ENCODE measurements around the gene FAM25C.
"Not testable (repeated sequence)": the region's sequence is repeated elsewhere in the genome, so short reads cannot be mapped to it uniquely, and the experiment has no call there.

The FAM25C gene

DNA sequence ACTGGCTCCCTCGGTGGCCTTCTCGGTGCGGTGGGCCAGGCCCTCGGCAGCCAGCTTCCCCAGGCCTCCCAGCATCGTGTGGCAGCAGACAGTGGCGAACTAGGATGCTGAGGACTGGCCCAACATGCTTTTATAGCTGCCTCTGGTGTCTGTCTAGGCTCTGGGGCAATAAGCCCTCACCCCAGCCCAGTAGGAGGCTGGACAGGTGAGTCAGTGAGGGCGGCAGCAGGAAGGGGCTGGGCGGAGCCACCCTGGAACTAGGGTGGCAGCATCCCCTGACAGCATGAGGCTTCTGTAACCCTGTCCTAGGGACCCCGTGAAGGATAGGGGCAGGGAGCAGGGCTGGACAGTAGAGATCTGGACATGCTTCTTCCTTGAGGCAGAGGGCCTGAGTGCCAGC is at the start of gene FAM25C:
Gene FAM25C (minus strand): TSS at position 101 of the 400 bp plus-strand sequence. CDS start 26 bp downstream, at position 75.
- not testable (repeated sequence) for H3K4me1 Mint-ChIP-seq (ENCODE audit: low read depth); H3K27me3 Mint-ChIP-seq; H3K27ac Mint-ChIP-seq; H3K4me3 Mint-ChIP-seq; H3K36me3 Mint-ChIP-seq (ENCODE audit: low read depth); DNase-seq; H3K9me3 Mint-ChIP-seq

DNA sequence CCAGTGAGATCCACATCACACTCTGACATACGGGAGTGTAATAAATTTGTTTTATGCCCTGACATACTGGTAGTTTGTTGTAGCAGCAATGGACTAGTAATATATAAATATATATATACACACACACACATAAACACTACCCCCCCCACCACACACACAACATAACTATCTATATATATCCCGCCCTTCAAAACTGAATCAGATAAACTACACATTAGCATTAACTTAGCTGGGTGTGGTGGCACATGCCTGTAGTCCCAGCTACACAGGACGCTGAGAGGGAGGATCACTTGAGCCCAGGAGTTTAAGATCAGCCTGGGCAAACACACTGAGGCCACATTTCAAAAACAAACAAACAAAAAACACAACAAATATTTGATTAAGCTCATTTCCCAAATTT is 45.0 kb upstream of the FAM25C start:
- not testable (repeated sequence) for H3K4me1 Mint-ChIP-seq (ENCODE audit: low read depth); H3K9me3 Mint-ChIP-seq; DNase-seq; H3K27me3 Mint-ChIP-seq; H3K4me3 Mint-ChIP-seq; H3K27ac Mint-ChIP-seq; H3K36me3 Mint-ChIP-seq (ENCODE audit: low read depth)

DNA sequence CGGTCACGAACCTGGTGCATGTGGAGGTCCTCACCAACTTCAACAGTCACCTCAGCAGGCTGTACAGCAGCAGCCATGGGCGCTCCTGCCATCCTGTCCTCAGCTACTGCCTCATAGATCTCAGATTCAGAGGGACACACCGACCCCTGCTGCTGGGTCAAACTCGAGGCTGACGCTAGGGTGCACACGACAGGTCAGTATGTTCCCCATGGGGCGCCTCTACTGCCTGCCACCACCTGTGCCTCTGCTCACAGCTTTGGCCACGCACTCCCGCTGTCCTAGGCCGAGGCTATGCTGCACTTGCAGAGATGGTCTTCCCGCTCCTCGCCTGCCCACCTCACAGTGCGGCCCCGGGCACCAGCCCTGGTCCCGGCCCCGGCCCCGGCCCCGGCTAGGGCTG is 31.8 kb upstream of the FAM25C start:
- H3K4me1 Mint-ChIP-seq (ENCODE audit: low read depth); DNase-seq; H3K27me3 Mint-ChIP-seq; H3K36me3 Mint-ChIP-seq (ENCODE audit: low read depth); H3K27ac Mint-ChIP-seq; H3K9me3 Mint-ChIP-seq; H3K4me3 Mint-ChIP-seq: not testable (repeated sequence)

DNA sequence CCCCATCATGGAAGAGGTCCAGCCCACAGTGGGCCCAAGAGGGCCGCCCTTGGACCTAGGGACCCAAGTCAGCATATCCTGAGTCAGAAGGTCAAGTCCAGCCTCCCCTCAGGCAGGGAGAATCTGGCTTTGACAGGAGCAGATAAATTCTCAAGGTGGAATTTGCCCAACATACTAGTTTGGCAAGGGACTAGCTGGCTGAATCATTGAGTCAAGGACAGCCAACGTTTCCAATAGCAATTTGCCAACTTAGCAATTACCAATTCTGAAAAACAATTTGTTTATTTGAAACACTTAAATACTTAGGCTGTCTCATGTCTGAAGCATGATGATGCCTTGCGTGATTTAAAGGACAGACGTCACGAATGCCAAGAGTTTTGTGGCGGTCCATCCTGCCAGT is 2.7 kb upstream of the FAM25C start:
- H3K27ac Mint-ChIP-seq; H3K4me1 Mint-ChIP-seq (ENCODE audit: low read depth); DNase-seq; H3K9me3 Mint-ChIP-seq; H3K27me3 Mint-ChIP-seq; H3K36me3 Mint-ChIP-seq (ENCODE audit: low read depth); H3K4me3 Mint-ChIP-seq: not testable (repeated sequence)

DNA sequence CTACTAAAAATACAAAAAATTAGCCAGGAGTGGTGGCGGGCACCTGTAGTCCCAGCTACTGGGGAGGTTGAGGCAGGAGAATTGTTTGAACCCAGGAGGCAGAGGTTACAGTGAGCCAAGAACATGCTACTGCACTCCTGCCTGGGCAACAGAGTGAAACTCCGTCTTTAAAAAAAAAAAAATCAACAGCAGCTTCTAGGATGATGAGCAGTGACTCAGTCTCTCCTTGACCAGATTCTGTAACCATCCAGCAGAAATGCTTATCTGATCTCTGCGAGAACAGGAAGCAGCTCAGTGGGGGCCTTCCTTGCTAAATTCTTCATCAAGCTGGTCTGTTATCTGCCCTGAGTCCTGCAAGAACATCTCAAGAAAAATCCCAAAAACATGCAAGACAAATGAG is 5.5 kb downstream of the FAM25C start:
- DNase-seq; H3K27ac Mint-ChIP-seq; H3K9me3 Mint-ChIP-seq; H3K36me3 Mint-ChIP-seq (ENCODE audit: low read depth); H3K4me1 Mint-ChIP-seq (ENCODE audit: low read depth); H3K27me3 Mint-ChIP-seq; H3K4me3 Mint-ChIP-seq: not testable (repeated sequence)

DNA sequence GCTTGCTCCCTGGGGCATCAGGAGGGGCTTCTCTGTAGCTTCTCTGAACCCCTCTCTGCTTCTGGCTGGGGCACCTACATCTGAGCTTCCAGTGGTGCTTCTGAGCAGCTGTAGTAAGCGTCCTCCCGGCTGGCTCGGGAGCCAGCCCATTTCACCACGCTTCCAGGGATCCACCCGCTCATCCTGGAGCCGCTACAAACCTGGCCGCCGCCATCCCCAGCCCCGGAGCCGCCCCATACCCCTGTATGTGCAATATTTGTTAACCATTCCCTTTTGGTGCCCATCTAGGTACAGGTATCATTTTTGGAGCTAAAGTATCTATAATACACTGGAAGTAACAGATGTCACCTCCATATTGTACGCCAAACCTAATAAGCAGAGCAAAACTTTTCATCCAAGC is 7.0 kb downstream of the FAM25C start:
- H3K36me3 Mint-ChIP-seq (ENCODE audit: low read depth); H3K4me1 Mint-ChIP-seq (ENCODE audit: low read depth); H3K27me3 Mint-ChIP-seq; H3K27ac Mint-ChIP-seq; H3K4me3 Mint-ChIP-seq; DNase-seq; H3K9me3 Mint-ChIP-seq: not testable (repeated sequence)

DNA sequence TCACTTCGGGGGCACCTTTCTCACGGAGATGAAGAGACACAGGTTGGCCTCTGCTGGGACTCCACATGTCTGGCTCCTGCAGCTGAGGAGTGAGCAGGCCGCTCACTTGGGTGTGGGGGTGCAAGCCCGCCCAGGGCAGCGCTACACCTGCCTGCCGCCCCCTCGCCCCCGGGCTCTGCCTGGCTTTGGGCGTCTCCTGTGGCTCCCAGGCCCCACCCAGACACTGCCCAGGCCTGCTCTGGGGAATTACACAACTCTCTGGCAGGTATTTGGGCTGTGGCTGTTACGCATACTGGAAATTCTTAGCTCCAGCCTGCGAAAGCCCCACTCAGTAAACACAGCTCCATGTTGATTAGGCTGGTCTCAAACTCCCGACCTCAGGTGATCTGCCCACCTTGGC is 7.9 kb downstream of the FAM25C start:
- not testable (repeated sequence) for H3K36me3 Mint-ChIP-seq (ENCODE audit: low read depth); H3K9me3 Mint-ChIP-seq; H3K27me3 Mint-ChIP-seq; H3K4me3 Mint-ChIP-seq; H3K4me1 Mint-ChIP-seq (ENCODE audit: low read depth); DNase-seq; H3K27ac Mint-ChIP-seq

DNA sequence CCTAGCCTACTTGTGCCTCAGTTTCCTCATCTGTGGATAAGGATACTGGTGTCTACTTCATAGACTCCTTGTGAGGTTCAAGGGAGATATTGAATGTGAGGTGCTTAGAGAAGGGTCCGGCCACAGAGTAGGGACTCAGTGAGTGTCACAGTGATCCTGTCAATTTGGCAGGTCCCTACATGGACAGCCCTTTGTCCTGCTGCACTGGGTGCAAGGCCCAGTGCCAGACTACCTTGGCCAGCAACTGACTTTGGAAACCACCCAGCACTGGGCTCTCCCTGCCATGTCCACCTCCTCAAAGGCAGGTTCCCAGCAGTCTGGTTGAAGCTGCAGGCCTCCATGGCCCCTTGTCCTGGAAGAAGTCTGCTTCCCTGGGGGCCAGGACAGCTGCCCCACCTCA is 9.5 kb downstream of the FAM25C start:
- not testable (repeated sequence) for DNase-seq; H3K27me3 Mint-ChIP-seq; H3K4me1 Mint-ChIP-seq (ENCODE audit: low read depth); H3K27ac Mint-ChIP-seq; H3K36me3 Mint-ChIP-seq (ENCODE audit: low read depth); H3K4me3 Mint-ChIP-seq; H3K9me3 Mint-ChIP-seq

DNA sequence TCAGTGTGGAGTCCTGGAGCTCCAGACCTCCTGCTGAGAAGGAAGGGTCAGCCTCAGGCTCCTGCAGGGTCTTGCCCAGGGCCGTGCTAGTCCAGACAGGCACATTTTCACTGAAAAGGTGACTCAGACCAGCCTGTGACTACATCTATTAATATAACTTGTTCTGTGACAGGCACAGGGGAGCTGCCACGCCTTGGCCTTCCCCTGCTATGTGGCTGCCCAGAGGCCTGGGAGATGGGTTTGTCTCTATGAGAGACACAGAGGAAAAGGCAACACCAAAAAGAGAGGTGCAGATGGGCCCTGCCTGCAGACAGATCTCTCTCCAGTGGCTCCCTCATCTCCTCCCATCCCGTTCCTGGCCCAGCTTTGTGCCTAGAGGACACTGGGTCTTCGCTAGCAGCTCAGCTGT is 10.0 kb downstream of the FAM25C start:
- not testable (repeated sequence) for H3K4me1 Mint-ChIP-seq (ENCODE audit: low read depth); H3K27ac Mint-ChIP-seq

DNA sequence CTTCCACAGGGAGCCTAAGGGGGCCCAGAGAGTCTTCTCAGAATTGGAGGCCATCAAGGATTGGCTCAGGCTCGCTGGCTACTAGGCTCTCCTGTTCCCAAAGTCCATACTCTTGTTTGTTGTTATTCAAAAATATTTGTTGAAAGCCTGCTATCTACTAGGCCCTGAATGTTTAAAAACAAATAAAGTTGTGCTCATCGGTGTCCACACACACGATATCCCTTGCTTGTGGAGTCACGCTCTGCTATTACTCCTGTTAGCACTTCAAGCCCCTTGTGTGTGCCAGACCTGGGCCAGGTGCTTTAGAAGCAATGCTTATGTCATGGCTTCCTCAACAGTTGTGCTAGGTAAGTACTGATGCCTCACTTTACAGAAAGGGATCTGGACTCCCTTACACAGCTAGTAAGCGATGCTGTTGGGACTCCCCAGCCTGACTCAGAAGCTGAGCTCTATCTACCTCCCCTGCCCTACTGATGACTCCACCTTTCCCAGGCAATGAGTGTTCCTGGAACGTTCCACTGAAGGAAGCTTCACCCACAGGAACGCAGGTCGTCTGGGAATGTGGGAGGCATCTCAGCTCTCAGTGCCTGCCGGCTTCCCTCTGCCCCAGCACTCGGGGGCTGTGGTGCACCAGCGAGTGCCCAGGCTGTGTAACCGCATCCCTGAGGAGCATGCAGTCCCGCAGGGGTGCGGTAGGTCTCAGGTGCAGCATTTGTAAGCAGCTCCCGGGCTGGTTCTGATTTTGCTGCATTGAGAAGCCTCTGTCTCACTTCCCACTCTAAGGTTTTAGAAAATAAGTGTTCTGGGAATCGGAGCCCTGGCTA is 10.7 kb downstream of the FAM25C start:
- not testable (repeated sequence) for H3K27ac Mint-ChIP-seq; H3K4me1 Mint-ChIP-seq (ENCODE audit: low read depth); H3K4me3 Mint-ChIP-seq; H3K27me3 Mint-ChIP-seq; H3K36me3 Mint-ChIP-seq (ENCODE audit: low read depth); H3K9me3 Mint-ChIP-seq; DNase-seq

More for the DNA sequence above, 10.0 kb downstream of the FAM25C start:
- H3K9me3 Mint-ChIP-seq; H3K4me3 Mint-ChIP-seq; H3K36me3 Mint-ChIP-seq (ENCODE audit: low read depth); DNase-seq; H3K27me3 Mint-ChIP-seq: not testable (repeated sequence)

DNA sequence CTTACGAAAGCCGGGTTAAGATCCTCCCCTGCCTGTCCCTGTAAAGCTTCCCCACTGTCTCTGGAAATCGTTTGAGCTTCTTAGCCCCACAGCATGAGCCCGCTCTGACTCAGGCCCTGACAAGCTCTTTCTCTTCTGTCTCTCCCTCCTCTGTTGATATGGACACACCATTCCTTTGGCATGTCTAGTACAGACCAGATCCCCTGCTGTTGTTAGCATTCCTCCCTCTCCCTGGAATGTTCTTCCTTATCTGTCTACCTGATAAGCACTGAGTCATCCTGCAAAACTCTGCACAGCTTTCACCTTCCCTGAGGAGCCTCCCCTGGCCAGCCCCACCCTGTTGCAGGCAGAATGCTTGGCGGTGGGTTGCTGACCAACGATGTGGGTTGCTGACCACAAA is 11.6 kb downstream of the FAM25C start:
- H3K4me3 Mint-ChIP-seq; H3K27me3 Mint-ChIP-seq; DNase-seq; H3K9me3 Mint-ChIP-seq; H3K36me3 Mint-ChIP-seq (ENCODE audit: low read depth); H3K27ac Mint-ChIP-seq; H3K4me1 Mint-ChIP-seq (ENCODE audit: low read depth): not testable (repeated sequence)

DNA sequence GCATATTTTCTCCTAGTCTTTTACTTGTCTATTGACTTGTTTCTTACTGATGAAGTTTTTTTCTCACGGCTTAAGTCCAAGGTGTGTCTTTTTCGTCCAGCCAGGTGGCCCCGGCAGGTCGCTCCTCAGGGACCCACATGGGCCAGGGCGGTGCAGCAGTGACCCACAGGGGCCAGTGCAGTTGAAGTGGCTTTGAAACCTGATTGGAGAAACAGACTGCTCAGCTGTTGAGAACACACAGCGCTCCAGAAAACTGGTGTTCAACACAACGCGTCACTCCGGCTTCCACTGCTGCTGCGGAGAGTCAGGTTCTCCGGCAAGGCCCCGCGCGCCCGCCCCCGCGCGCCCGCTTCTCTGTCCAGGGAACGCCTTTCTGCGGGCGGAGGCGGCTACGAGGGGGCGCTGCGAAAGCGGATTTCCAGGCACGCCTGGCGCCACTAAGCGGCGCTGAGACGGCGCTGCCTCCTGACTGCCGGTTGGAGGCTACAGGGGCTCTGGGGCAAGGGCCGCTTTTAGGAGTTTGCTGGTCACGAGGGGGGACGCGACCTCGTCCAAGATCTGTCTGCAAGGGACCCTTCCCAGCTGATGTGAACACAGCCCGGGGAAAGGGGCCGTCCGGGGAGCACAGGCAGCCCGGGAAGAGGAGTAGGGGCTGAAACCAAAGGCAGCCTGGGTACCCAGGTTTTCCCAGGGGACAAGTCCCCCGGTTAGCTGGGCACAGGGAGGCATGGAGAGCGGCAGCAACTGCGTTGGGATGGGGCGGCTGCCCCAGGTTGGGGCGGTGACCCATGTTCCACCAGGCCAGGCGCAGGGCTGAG is 13.0 kb downstream of the FAM25C start:
- H3K4me1 Mint-ChIP-seq (ENCODE audit: low read depth); H3K4me3 Mint-ChIP-seq; H3K36me3 Mint-ChIP-seq (ENCODE audit: low read depth); H3K27ac Mint-ChIP-seq; H3K9me3 Mint-ChIP-seq; H3K27me3 Mint-ChIP-seq; DNase-seq: not testable (repeated sequence)

DNA sequence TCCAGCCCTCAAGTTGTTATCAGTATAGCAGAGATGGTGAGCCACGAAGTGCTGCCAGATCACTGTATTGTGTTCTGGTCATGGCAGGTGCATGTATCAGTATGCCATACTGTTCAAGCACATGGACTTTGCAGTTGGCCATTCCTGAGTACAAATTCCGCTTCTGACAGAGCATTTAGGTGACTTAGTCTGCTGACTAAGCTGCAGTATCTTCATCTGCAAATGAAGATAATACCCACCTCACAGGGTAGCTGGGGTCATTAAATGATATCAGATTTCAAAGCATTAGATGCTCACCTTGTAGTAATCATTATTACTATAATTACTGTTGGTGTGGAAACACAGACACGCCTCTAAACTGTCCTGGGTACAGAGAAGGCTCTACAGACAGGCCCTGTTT is 24.2 kb downstream of the FAM25C start:
- not testable (repeated sequence) for H3K27ac Mint-ChIP-seq; DNase-seq; H3K4me1 Mint-ChIP-seq (ENCODE audit: low read depth); H3K36me3 Mint-ChIP-seq (ENCODE audit: low read depth); H3K4me3 Mint-ChIP-seq; H3K27me3 Mint-ChIP-seq; H3K9me3 Mint-ChIP-seq

DNA sequence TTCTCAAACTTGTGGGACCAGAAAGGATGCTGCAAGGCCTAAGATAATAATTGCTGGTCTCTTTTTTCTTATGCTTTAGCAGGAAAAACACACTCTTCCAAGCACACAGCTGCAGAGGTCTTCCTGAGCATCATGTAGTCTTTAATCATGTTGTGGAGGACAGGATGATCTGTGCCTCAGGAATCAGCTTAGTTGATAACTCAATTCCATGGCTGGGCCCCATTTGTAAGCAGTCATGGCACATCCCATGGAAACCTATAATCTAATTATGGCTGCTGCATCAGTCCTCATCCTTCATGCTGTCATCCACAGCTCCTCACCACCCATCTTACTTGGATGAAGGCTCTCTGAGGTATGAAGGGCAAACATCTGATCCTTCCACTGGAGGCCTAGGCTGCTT is 26.5 kb downstream of the FAM25C start:
- H3K4me1 Mint-ChIP-seq (ENCODE audit: low read depth); H3K27me3 Mint-ChIP-seq; H3K4me3 Mint-ChIP-seq; H3K9me3 Mint-ChIP-seq; H3K27ac Mint-ChIP-seq; H3K36me3 Mint-ChIP-seq (ENCODE audit: low read depth); DNase-seq: not testable (repeated sequence)

DNA sequence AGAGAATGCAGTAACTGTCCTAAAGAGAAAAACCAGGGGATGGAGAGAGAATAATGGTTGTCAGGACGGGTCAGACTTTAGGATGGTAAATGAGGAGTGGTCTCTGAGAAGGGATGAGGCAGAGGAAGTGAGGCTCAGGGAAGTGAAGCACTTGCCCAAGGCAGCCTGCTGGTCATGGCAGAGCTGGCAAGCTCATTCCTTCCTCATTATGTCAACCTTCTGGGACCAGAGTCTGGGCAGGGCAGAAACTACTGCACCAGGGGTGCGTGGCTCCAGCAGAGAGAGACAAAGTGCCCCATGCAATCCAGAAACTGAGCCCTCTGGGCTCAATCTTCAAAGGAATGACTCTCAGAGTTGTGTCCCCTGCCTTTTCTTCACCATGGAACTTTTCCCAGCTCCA is 27.5 kb downstream of the FAM25C start:
- DNase-seq; H3K9me3 Mint-ChIP-seq; H3K36me3 Mint-ChIP-seq (ENCODE audit: low read depth); H3K4me1 Mint-ChIP-seq (ENCODE audit: low read depth); H3K4me3 Mint-ChIP-seq; H3K27me3 Mint-ChIP-seq; H3K27ac Mint-ChIP-seq: not testable (repeated sequence)

Measured in activated T-cell treated with anti-CD3 and anti-CD28 coated beads, Interleukin-2, amount 50 U/mL, for 24 hours (primary cell).